GM21723 (cell line): ENCODE results near the gene LRRC7.

Source experiments
- ATAC-seq: cut with Tn5 transposase; IDR thresholded peaks from one replicate; pipeline ENCODE4 v1.9.1; 2021; ENCODE audit warnings: mild to moderate bottlenecking, moderate library complexity; ENCODE audit not compliant: unreplicated experiment

LRRC7 gene

DNA sequence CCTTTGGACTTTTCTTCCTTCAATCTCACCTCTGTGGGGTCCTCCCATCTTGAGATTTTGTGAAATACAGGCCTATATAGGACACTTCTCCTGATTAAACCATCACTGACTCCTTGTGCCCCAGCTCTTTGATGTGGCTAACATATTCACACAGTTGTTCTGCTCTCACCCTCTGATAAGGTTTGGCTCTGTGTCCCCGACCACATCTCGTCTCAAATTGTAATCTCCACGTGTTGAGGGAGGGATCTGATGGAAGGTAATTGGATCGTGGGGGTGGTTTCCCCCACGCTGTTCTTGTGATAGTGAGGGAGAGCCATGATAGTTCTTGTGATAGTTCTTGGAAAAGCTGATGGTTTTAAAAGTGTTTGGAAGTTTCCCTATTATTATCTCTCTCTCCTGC is 19.7 kb downstream of the LRRC7 start:
- ATAC-seq = no peak

DNA sequence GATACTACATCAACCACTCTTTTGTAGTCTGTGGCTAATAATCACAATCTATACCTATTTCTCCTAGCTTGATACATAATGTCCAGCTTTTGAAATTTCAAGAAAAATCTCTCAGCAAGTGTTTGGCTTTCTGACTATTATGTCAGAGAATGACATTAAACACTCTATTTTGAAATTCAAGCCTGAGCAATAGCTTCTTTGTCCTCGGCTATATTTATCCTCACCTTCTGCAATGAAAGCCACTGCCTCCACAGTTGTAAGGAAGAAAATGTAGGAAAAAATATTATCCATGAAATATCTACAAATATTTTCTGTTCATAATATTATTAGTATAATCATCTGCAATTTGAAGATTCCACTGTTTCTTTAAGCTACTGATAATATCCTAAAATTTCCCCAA is 22.1 kb downstream of the LRRC7 start:
- no peak for ATAC-seq

GRCh38 chr1:69592341-69592740 is 24.6 kb downstream of the LRRC7 start:
- no peak for ATAC-seq

- ATAC-seq = no peak
These were observed 27.8 kb downstream of the LRRC7 start for GRCh38 chr1:69595486-69595885.

DNA sequence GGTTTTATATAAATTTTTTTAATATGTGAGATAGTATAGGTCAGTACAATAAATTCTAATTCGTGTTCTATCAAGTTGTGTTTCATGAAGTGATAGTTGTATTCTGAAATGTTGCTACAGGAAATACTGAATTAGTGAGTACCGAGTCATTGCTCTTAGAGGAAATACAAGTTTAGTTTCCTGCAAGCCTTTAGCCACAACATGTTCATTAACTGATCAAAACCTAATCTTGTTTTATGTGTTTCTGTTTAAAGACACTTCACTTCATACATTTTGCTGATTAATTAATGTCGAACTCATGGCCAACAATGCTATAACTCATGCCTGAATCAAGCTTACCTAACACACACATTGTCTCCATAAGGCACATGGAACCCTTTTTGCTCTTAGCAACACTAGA is 43.6 kb downstream of the LRRC7 start:
- no peak for ATAC-seq

GRCh38 chr1:69613414-69613813 is 45.7 kb downstream of the LRRC7 start:
- no peak for ATAC-seq

DNA sequence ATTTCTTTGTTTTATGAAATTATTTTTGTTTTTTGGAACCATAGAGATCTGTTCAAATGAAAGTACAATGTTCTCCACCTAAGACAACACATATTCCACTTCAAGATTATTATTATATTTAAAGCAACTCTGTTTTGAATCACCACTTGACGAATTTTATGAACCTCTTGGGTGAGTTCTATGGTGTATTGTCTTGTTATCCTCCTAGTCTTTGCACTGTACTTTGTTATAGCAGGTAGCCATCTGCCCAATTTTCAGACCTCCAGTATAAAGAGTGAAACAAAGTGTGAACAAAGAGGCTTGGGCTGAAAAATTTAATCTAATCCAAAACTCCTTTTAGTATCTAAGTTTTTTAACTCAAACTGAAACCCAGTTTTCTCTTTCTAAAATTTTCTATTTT is 71.0 kb downstream of the LRRC7 start:
- no peak for ATAC-seq

GRCh38 chr1:69639159-69639558 is 71.4 kb downstream of the LRRC7 start:
- ATAC-seq = no peak

- no peak for ATAC-seq
These were observed 75.5 kb downstream of the LRRC7 start for GRCh38 chr1:69643266-69643665.

- no peak for ATAC-seq
These were observed 77.8 kb downstream of the LRRC7 start for GRCh38 chr1:69645477-69645876.

DNA sequence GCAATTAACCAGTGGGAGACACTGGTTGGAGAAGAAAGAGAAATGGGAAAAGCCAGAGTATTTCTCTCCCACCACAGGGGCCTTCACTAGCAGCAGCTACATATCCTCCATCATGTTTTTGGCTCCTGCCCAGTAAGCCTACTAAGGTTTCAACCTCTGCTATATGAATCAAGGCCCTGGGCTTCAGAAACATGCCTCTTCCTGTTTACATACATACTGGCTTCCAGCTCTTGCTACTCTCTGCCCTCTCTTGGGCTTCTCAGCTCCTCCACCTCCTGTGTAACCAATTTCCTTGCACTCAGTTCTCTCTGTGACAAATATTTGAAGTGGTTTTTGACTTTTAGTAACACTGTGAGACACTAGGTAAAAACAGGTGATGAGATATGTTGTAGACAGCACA is 80.8 kb downstream of the LRRC7 start:
- ATAC-seq = no peak

- ATAC-seq = no peak
These were observed 81.8 kb downstream of the LRRC7 start for GRCh38 chr1:69649383-69649990.

- no peak for ATAC-seq
These were observed 83.1 kb downstream of the LRRC7 start for GRCh38 chr1:69650779-69651178.

DNA sequence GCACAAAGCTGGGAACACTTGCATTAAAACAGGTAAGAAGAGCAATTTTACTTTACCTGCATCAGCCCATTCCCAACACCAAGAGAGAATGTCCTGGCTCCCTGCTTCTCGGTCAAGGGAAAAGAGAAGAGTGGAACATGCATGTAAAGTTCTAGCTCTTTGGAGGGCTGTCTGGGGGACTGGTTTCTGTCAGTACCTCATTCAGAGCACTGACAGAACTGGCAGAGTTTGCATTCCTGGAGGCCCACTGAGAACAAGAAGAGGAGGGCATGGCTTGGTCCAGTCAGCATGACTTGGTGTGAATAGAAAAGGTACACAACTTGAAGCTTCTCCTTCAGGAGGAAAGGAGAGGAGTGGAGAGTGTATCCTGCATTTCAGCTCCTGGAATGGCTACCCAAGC is 83.9 kb downstream of the LRRC7 start:
- ATAC-seq = no peak

DNA sequence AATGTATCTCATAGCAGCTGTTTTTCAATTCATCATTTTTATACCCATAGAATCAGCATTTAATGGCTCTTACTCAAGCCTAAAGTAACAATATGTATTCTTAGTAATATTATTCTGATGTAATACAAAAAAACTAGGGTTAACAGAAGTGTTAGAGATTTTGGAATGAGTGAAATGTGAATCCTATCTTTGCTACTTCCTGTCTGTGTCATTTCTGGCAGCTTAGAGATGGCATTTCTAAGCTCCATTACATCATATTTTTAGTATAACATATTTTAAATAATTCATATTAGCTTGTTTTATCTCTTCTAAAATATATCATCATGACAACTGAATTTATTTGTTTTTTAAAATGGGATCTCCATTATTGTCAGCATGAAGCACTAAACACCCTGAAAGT is 90.2 kb downstream of the LRRC7 start:
- ATAC-seq = no peak

DNA sequence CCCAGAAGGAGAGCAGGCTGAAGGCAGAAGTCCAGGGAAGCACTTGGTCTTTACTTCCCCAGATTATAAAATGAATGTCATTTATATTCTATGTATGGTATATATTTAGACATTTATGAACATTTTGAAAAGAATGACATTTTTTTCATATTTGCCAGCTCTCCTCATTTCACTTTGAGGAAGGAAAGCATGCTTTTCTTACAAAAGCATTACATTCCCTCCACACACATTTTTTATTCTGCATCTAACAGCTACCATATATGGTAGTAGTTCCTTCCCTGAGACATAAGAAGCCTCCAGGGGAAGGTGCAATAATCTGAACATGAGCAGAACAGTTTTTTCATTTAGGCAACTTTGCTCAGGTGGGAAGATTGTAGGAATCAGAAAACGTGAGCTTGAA is 94.0 kb downstream of the LRRC7 start:
- no peak for ATAC-seq

GRCh38 chr1:69662321-69662720 is 94.6 kb downstream of the LRRC7 start:
- ATAC-seq = no peak

DNA sequence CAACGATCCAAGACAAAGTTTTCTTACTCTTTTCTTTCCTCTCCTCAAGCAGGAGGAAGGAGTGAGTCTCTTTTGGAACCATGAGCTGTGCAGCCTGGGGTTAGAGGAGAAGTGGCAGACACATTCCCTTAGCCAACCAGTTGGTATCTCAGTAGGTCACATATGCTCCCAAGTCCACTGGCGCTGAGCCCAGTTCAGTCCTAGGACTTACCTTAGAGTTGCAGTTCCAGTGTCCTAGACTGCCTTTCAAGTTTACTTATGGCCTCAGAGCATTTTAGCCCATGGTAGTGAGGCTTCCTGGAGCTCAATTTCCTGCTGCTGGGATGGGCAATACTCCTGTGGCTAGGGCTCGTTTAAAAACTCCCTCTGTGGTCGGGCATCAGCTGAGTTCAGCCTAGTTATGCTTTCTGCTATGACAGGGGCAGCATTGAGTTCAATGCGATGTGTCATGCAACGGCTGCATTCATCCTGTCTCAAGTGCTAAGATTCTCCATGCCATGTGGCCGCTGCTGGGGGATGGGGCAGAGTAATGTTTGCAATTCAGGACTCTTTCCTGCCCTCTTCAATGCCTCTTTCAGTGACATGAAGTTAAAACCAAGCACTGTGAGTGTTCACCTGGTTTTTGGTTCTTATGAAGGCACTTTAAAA is 103.8 kb downstream of the LRRC7 start:
- ATAC-seq = no peak

DNA sequence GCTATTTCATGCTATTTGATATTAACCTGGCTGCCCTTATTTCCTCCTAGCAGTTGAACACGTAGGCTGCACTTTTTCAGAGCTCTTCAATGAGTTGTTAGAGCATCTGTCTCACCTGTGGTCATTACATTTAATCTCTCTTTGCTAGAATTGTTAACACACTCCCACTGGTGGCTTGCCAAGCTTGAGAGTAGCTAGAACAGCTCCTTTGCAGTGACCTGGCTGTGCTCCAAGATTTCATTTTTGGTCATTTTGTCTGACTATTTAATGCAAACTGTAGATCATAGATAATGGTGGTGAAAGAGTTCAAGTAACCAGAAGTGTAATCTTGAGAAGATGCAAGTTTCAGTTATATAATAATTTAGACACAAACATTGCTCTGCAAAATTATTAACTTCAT is 105.6 kb downstream of the LRRC7 start:
- no peak for ATAC-seq

DNA sequence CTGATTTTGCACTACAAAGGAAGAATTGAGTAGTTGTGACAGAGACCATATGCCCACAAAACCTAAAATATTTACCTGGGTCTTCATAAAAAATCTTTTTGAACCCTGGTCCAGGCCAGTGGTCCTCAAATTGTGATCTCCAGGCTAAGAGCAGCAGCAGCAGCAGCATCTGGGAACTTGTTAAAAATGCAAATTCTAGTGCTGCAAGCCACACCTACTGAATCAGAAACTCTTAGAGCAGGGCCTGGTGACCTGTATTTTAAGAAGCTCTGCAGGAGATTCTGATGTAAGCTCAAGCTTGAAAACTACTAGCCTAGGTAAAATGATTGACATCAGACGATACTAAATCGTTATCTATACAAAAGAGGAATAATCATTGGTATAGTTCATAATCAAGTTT is 112.2 kb downstream of the LRRC7 start:
- ATAC-seq = no peak

DNA sequence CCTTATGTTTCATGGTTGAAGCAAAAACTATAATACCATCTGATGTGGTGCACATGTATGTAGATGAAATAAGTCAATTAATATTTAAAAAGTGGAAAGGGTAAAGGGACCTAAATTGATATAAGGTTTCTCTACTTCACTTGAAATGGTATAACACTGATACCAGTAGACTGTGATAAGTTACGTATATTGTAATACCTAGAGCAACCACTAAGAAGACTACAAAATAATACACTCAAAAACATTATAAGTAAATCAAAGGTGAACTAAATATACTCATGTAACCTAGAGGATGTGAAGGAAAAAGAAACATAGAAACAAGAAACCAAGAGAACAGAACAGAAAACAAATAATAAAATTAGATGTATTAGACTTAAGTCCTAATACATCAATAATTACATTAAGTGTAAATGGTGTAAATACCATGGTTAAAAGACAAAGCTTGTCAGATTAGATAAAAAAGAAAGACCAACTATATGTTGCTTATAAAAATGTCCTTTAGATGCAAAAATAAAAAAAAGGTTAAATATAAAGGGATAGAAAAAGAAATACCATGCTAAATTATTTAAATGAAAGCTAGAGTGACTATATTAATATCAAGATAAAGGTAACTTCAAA is 118.8 kb downstream of the LRRC7 start:
- no peak for ATAC-seq

- ATAC-seq = no peak
These were observed 120.5 kb downstream of the LRRC7 start for GRCh38 chr1:69688193-69688592.

- no peak for ATAC-seq
These were observed 123.5 kb downstream of the LRRC7 start for GRCh38 chr1:69691179-69691578.
